Measurements from ENCODE around the gene ESR2. TPM values are rescaled to one million over a fixed set of nuclear protein-coding genes. Genes with fewer than 3 reads are reported as not detected.

The ESR2 gene
- total RNA-seq, 4 donors from 2014 or later = 0.59 to 2.4 (median 1.5) TPM

DNA sequence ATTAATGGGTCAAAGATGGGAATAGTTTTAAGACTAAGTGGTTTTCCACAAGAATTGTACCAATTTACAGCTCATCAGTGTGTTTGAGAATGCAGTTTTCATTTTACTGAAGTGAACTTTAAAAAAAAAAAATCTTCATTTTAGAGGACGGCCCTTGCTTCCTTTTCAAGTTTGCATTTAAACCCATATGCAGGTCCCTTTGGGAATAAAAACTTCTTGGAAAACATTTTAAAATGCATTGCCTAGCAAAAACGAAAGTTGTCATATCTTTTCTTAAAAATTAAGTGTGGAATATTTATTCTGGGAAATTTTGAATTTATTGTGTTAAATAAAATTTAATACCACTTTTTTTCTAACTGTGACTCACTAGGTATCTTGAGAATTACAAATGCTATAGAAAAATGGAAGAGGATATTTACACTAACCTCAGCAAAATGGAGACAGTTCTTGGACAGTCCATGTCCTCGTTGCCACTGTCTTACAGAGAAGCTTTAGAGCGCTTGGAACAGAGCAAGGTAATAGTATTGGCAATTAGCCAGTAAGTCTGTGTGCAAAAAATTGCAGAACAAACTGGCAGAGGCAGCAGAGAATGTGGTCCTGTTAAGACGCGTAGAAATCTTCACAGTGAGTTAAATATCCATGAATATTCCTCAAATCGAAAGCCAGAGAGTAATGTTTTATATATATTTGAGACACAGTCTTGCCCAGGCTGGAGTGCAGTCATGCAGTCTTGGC, 231.6 kb downstream of the ESR2 start:
- Histone ChIP-seq H3K9me3 (no peaks in the 10 kb centered on the region), H3K4me3 (no peak overlapping the region), H3K27ac (no peak overlapping the region), H3K36me3 (peaks cover 0 to 45% (median 3%) of the 10 kb centered on the region in 3 donors), H3K27me3 (no peaks in the 10 kb centered on the region), H3K4me1 (no peaks in the 10 kb centered on the region)
- no peak for DNase-seq (ENCODE audit: low spot score in 2 of 2)
- 77 to 78% methylated on average over 7 of the region's 7 CpGs for WGBS, 2 donors
- TF ChIP-seq CTCF (IDR thresholded peaks at IDR 0.05) = no peak
- TF ChIP-seq POLR2A (IDR thresholded peaks at IDR 0.05) = no peak
- TF ChIP-seq EP300 (IDR thresholded peaks at IDR 0.05) = no peak

DNA sequence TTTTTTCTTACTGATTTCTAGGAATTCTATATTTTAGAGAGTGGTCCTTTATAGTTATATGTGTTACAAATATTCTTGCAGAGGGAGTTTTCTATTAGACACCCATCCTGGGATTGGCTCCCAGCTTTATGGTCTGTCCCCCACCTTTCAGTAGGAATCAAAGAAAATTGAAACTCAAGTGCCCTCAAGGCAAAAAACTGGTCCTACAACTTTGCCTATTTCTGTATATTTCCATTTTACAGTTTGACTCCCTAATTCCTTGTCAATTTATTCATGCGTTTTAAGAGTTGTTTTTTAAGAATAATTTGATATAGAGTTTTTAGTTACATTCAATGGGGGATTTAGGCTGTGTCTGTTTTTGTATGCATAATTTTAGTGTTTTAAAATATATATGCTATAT, 232.5 kb downstream of the ESR2 start:
- no peaks in the 10 kb centered on the region for H3K9me3 ChIP-seq
- peaks cover 0 to 53% (median 3%) of the 10 kb centered on the region in 3 donors for H3K36me3 ChIP-seq
- H3K27ac ChIP-seq = no peak overlapping the region
- H3K4me1 ChIP-seq = no peaks in the 10 kb centered on the region
- H3K27me3 ChIP-seq = no peaks in the 10 kb centered on the region
- no peak for TF ChIP-seq POLR2A (IDR thresholded peaks at IDR 0.05)
- TF ChIP-seq EP300 (IDR thresholded peaks at IDR 0.05) = no peak
- no peak for TF ChIP-seq CTCF (IDR thresholded peaks at IDR 0.05)
- H3K4me3 ChIP-seq = no peak overlapping the region
- no peak for DNase-seq (ENCODE audit: low spot score in 2 of 2)
- WGBS, 2 donors = 97 to 100% methylated on average over 1 of the region's 1 CpG

- Histone ChIP-seq H3K9me3 (no peaks in the 10 kb centered on the region), H3K27ac (no peak overlapping the region), H3K36me3 (peaks cover 0 to 53% (median under 1%) of the 10 kb centered on the region in 3 donors), H3K4me3 (no peak overlapping the region), H3K27me3 (no peaks in the 10 kb centered on the region), H3K4me1 (no peaks in the 10 kb centered on the region)
- WGBS, 2 donors = 61 to 90% methylated on average over 1 of the region's 1 CpG
- DNase-seq (ENCODE audit: low spot score in 2 of 2) = no peak
- TF ChIP-seq EP300 (IDR thresholded peaks at IDR 0.05) (no peak), CTCF (IDR thresholded peaks at IDR 0.05) (no peak), POLR2A (IDR thresholded peaks at IDR 0.05) (no peak)
Observed at GRCh38 chr14:64061115-64061514, 233.1 kb downstream of the ESR2 start.

DNA sequence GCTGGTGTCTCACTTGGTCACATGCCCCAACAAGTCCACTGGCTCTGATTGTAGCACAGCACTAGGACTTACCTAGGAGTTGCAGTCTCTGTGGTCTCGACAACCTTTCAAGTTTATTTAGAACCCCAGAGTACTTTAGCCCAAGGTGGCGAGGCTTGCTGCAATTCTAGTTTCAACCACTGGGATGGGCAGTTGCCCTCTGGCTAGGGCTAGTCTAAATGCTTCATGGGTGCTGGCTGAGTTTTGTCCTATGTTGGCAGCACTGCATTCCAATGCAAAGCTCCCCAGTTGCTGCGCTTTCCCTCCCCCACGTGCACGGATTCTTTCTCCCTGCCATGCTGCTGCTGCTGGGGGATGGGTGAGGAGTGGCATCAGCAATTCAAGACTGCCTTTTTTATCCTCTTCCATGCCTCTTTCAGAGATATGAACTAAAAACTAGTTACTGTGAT, 233.5 kb downstream of the ESR2 start:
- no peak for DNase-seq (ENCODE audit: low spot score in 2 of 2)
- Histone ChIP-seq H3K4me3 (no peak overlapping the region), H3K36me3 (peaks cover 0 to 54% (median 0%) of the 10 kb centered on the region in 3 donors), H3K27ac (no peak overlapping the region), H3K27me3 (no peaks in the 10 kb centered on the region), H3K4me1 (no peaks in the 10 kb centered on the region), H3K9me3 (no peaks in the 10 kb centered on the region)
- 79 to 80% methylated on average over 5 of the region's 5 CpGs for WGBS, 2 donors
- TF ChIP-seq EP300 (IDR thresholded peaks at IDR 0.05) (no peak), CTCF (IDR thresholded peaks at IDR 0.05) (peak in 1 of 5 experiments; percentile 24)

DNA sequence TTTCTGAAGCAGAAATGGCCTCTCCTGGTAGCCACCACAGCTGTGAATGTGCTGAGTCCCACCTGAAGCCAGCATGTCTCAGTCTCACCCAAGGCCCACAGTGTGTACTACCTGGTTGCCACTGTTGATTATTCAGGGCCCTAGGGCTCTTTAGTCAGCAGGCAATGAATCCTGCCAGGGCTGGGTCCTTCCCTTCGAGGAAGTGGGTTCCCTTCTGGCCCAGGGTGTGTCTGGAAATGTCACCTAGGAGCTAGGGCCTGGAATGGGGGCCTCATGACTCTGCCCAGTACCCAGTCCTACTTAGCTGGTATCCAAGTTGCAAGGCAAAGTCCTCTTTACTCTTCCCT, 234.0 kb downstream of the ESR2 start:
- TF ChIP-seq POLR2A (IDR thresholded peaks at IDR 0.05) (no peak), EP300 (IDR thresholded peaks at IDR 0.05) (no peak), CTCF (IDR thresholded peaks at IDR 0.05) (no peak)
- no peak overlapping the region for H3K27ac ChIP-seq
- H3K4me3 ChIP-seq = no peak overlapping the region
- H3K4me1 ChIP-seq = no peaks in the 10 kb centered on the region
- no peak for DNase-seq (ENCODE audit: low spot score in 2 of 2)
- 89% methylated on average over 1 of the region's 1 CpG; no CpG with 5 or more reads in 1 of the 2 donors for WGBS, 2 donors
- H3K9me3 ChIP-seq = no peaks in the 10 kb centered on the region
- peaks cover 0 to 54% (median 0%) of the 10 kb centered on the region in 3 donors for H3K36me3 ChIP-seq
- H3K27me3 ChIP-seq = no peaks in the 10 kb centered on the region
